ENCODE measurements around the gene RGMA. TPM values are rescaled to one million over a fixed set of nuclear protein-coding genes. Genes with fewer than 3 reads are reported as not detected.

Gene RGMA
- total and polyA plus RNA-seq, 2 of the 8 experiments (the other 6 are each of a cell fraction or from before 2014, with no cell fraction given), result 19.9 to 39.8 TPM

DNA sequence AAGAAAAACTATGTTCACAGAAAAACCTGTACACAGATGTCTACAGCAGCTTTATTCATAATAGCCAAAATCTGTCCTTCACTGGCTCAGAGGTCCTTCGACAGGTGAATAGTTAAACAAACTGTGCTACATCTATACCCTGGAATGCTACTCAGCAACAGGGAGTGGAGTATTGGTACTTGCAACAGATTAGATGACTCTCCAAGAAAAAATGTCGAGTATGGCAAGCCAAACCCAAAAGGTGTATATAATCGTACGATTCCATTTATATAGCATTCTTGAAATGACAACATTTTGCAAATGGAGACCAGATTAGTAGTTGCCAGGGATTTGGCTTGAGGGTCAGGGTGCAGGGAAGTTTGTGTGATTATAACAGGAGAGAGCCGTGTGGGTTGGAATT, 22.4 kb upstream of the RGMA start (continued):
- TF ChIP-seq, protein P1, sequence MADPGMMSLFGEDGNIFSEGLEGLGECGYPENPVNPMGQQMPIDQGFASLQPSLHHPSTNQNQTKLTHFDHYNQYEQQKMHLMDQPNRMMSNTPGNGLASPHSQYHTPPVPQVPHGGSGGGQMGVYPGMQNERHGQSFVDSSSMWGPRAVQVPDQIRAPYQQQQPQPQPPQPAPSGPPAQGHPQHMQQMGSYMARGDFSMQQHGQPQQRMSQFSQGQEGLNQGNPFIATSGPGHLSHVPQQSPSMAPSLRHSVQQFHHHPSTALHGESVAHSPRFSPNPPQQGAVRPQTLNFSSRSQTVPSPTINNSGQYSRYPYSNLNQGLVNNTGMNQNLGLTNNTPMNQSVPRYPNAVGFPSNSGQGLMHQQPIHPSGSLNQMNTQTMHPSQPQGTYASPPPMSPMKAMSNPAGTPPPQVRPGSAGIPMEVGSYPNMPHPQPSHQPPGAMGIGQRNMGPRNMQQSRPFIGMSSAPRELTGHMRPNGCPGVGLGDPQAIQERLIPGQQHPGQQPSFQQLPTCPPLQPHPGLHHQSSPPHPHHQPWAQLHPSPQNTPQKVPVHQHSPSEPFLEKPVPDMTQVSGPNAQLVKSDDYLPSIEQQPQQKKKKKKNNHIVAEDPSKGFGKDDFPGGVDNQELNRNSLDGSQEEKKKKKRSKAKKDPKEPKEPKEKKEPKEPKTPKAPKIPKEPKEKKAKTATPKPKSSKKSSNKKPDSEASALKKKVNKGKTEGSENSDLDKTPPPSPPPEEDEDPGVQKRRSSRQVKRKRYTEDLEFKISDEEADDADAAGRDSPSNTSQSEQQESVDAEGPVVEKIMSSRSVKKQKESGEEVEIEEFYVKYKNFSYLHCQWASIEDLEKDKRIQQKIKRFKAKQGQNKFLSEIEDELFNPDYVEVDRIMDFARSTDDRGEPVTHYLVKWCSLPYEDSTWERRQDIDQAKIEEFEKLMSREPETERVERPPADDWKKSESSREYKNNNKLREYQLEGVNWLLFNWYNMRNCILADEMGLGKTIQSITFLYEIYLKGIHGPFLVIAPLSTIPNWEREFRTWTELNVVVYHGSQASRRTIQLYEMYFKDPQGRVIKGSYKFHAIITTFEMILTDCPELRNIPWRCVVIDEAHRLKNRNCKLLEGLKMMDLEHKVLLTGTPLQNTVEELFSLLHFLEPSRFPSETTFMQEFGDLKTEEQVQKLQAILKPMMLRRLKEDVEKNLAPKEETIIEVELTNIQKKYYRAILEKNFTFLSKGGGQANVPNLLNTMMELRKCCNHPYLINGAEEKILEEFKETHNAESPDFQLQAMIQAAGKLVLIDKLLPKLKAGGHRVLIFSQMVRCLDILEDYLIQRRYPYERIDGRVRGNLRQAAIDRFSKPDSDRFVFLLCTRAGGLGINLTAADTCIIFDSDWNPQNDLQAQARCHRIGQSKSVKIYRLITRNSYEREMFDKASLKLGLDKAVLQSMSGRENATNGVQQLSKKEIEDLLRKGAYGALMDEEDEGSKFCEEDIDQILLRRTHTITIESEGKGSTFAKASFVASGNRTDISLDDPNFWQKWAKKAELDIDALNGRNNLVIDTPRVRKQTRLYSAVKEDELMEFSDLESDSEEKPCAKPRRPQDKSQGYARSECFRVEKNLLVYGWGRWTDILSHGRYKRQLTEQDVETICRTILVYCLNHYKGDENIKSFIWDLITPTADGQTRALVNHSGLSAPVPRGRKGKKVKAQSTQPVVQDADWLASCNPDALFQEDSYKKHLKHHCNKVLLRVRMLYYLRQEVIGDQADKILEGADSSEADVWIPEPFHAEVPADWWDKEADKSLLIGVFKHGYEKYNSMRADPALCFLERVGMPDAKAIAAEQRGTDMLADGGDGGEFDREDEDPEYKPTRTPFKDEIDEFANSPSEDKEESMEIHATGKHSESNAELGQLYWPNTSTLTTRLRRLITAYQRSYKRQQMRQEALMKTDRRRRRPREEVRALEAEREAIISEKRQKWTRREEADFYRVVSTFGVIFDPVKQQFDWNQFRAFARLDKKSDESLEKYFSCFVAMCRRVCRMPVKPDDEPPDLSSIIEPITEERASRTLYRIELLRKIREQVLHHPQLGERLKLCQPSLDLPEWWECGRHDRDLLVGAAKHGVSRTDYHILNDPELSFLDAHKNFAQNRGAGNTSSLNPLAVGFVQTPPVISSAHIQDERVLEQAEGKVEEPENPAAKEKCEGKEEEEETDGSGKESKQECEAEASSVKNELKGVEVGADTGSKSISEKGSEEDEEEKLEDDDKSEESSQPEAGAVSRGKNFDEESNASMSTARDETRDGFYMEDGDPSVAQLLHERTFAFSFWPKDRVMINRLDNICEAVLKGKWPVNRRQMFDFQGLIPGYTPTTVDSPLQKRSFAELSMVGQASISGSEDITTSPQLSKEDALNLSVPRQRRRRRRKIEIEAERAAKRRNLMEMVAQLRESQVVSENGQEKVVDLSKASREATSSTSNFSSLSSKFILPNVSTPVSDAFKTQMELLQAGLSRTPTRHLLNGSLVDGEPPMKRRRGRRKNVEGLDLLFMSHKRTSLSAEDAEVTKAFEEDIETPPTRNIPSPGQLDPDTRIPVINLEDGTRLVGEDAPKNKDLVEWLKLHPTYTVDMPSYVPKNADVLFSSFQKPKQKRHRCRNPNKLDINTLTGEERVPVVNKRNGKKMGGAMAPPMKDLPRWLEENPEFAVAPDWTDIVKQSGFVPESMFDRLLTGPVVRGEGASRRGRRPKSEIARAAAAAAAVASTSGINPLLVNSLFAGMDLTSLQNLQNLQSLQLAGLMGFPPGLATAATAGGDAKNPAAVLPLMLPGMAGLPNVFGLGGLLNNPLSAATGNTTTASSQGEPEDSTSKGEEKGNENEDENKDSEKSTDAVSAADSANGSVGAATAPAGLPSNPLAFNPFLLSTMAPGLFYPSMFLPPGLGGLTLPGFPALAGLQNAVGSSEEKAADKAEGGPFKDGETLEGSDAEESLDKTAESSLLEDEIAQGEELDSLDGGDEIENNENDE (IDR thresholded peaks at IDR 0.05; ENCODE audit: insufficient replicate concordance, low read length), result no peak
- TF ChIP-seq CEBPB (IDR thresholded peaks at IDR 0.05; ENCODE audit: low read depth, low read length), result no peak
- no peak for TF ChIP-seq CBX5 (IDR thresholded peaks at IDR 0.05; ENCODE audit: low read depth, low read length)
- TF ChIP-seq RAD21 (IDR thresholded peaks at IDR 0.05 in 1 of 2, conservative IDR thresholded peaks at IDR 0.05 in 1 of 2; ENCODE audit: low read depth in 2 of 2, low read length in 2 of 2), result no peak
- TF ChIP-seq, protein P2, sequence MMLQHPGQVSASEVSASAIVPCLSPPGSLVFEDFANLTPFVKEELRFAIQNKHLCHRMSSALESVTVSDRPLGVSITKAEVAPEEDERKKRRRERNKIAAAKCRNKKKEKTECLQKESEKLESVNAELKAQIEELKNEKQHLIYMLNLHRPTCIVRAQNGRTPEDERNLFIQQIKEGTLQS (IDR thresholded peaks at IDR 0.05; ENCODE audit: insufficient read depth, low read depth, low read length), result no peak
- no peak for TF ChIP-seq CHD2 (IDR thresholded peaks at IDR 0.05; ENCODE audit: low read length)
- TF ChIP-seq POLR2AphosphoS5 (IDR thresholded peaks at IDR 0.05; ENCODE audit: low read depth, low read length), result no peak

All from H1 (cell line).